ENCODE measurements around the gene SUMO3. TPM values are rescaled to one million over a fixed set of nuclear protein-coding genes. Genes with fewer than 3 reads are reported as not detected.

The SUMO3 gene
- total RNA-seq, 2 experiments from 2014 or later = 90.5 to 92.5 TPM

- no peak for DNase-seq
- Mint-ChIP-seq H3K4me3 (no peak overlapping the region), H3K9me3 (no peaks in the 10 kb centered on the region), H3K27me3 (no peaks in the 10 kb centered on the region), H3K4me1 (peaks cover 18% of the 10 kb centered on the region), H3K36me3 (peaks cover 11% of the 10 kb centered on the region), H3K27ac (no peak overlapping the region)
Observed at GRCh38 chr21:44767834-44768831, 49.7 kb downstream of the SUMO3 start.

GRCh38 chr21:44766818-44767354 lies 51.0 kb downstream of the SUMO3 start:
- peaks cover 18% of the 10 kb centered on the region for H3K4me1 Mint-ChIP-seq
- no peaks in the 10 kb centered on the region for H3K27me3 Mint-ChIP-seq
- DNase-seq = no peak

GRCh38 chr21:44766014-44766817 lies 51.6 kb downstream of the SUMO3 start:
- Mint-ChIP-seq H3K4me3 (no peak overlapping the region), H3K27ac (peak overlapping the region; percentile 65), H3K27me3 (no peaks in the 10 kb centered on the region), H3K9me3 (no peaks in the 10 kb centered on the region), H3K36me3 (peaks cover 8% of the 10 kb centered on the region), H3K4me1 (peaks cover 18% of the 10 kb centered on the region)
- DNase-seq = no peak

More at GRCh38 chr21:44766818-44767354, 51.0 kb downstream of the SUMO3 start:
- Mint-ChIP-seq H3K27ac (no peak overlapping the region), H3K9me3 (no peaks in the 10 kb centered on the region), H3K4me3 (no peak overlapping the region), H3K36me3 (peaks cover 10% of the 10 kb centered on the region)

GRCh38 chr21:44765231-44766013 lies 52.4 kb downstream of the SUMO3 start:
- H3K9me3 Mint-ChIP-seq = no peaks in the 10 kb centered on the region
- peak overlapping the region; percentile 25 for H3K4me3 Mint-ChIP-seq
- DNase-seq = peak; percentile 32

GRCh38 chr21:44764319-44765230 lies 53.3 kb downstream of the SUMO3 start:
- H3K4me1 Mint-ChIP-seq = peaks cover 18% of the 10 kb centered on the region
- H3K9me3 Mint-ChIP-seq = no peaks in the 10 kb centered on the region
- H3K36me3 Mint-ChIP-seq = peaks cover 8% of the 10 kb centered on the region
- DNase-seq = no peak
- H3K27me3 Mint-ChIP-seq = no peaks in the 10 kb centered on the region
- H3K27ac Mint-ChIP-seq = no peak overlapping the region
- no peak overlapping the region for H3K4me3 Mint-ChIP-seq

More at GRCh38 chr21:44765231-44766013, 52.4 kb downstream of the SUMO3 start:
- Mint-ChIP-seq H3K27ac (peak overlapping the region; percentile 65), H3K4me1 (peaks cover 18% of the 10 kb centered on the region), H3K27me3 (no peaks in the 10 kb centered on the region), H3K36me3 (peaks cover 8% of the 10 kb centered on the region)

- no peak for DNase-seq
- Mint-ChIP-seq H3K27me3 (no peaks in the 10 kb centered on the region), H3K9me3 (no peaks in the 10 kb centered on the region), H3K36me3 (peaks cover 4% of the 10 kb centered on the region), H3K4me3 (no peak overlapping the region), H3K4me1 (peaks cover 18% of the 10 kb centered on the region), H3K27ac (no peak overlapping the region)
Observed at GRCh38 chr21:44763451-44764318, 54.2 kb downstream of the SUMO3 start.

GRCh38 chr21:44763050-44763378 lies 54.8 kb downstream of the SUMO3 start:
- no peaks in the 10 kb centered on the region for H3K27me3 Mint-ChIP-seq
- H3K36me3 Mint-ChIP-seq = no peaks in the 10 kb centered on the region
- peaks cover 18% of the 10 kb centered on the region for H3K4me1 Mint-ChIP-seq
- DNase-seq = no peak
- H3K27ac Mint-ChIP-seq = no peak overlapping the region
- no peaks in the 10 kb centered on the region for H3K9me3 Mint-ChIP-seq
- no peak overlapping the region for H3K4me3 Mint-ChIP-seq

- peaks cover 18% of the 10 kb centered on the region for H3K4me1 Mint-ChIP-seq
- H3K27ac Mint-ChIP-seq = no peak overlapping the region
- H3K27me3 Mint-ChIP-seq = no peaks in the 10 kb centered on the region
- DNase-seq = no peak
- no peak overlapping the region for H3K4me3 Mint-ChIP-seq
- H3K36me3 Mint-ChIP-seq = no peaks in the 10 kb centered on the region
- H3K9me3 Mint-ChIP-seq = no peaks in the 10 kb centered on the region
Observed at GRCh38 chr21:44762221-44763049, 55.4 kb downstream of the SUMO3 start.

GRCh38 chr21:44761747-44762208 lies 56.1 kb downstream of the SUMO3 start:
- H3K4me1 Mint-ChIP-seq = peaks cover 14% of the 10 kb centered on the region
- DNase-seq = no peak
- no peak overlapping the region for H3K4me3 Mint-ChIP-seq
- H3K27me3 Mint-ChIP-seq = no peaks in the 10 kb centered on the region
- no peaks in the 10 kb centered on the region for H3K36me3 Mint-ChIP-seq
- H3K9me3 Mint-ChIP-seq = no peaks in the 10 kb centered on the region
- H3K27ac Mint-ChIP-seq = no peak overlapping the region

- Mint-ChIP-seq H3K27me3 (no peaks in the 10 kb centered on the region), H3K9me3 (no peaks in the 10 kb centered on the region), H3K27ac (no peak overlapping the region), H3K4me1 (peaks cover 11% of the 10 kb centered on the region), H3K4me3 (no peak overlapping the region), H3K36me3 (no peaks in the 10 kb centered on the region)
- no peak for DNase-seq
Observed at GRCh38 chr21:44761011-44761729, 56.7 kb downstream of the SUMO3 start.

GRCh38 chr21:44760376-44760775 lies 57.5 kb downstream of the SUMO3 start:
- peaks cover 5% of the 10 kb centered on the region for H3K4me1 Mint-ChIP-seq
- H3K9me3 Mint-ChIP-seq = no peaks in the 10 kb centered on the region
- H3K27me3 Mint-ChIP-seq = no peaks in the 10 kb centered on the region
- H3K4me3 Mint-ChIP-seq = no peak overlapping the region
- no peak overlapping the region for H3K27ac Mint-ChIP-seq
- no peak for DNase-seq
- H3K36me3 Mint-ChIP-seq = no peaks in the 10 kb centered on the region

Data from activated naive CD8-positive, alpha-beta T cell treated with anti-CD3 and anti-CD28 coated beads for 36 hours (primary cell).